ENCODE results near the gene KRT25.

The KRT25 gene

GRCh38 chr17:40765657-40766056 lies 10.5 kb upstream of the KRT25 start:
- Histone ChIP-seq H3F3A (ENCODE audit: insufficient read depth, low read length) (no peaks in the 10 kb centered on the region), H3K9ac (ENCODE audit: low read length) (no peak overlapping the region), H3K79me2 (ENCODE audit: insufficient read depth, low read length) (no peaks in the 10 kb centered on the region), H2AFZ (ENCODE audit: low read length) (no peak overlapping the region), H3K4me3 (ENCODE audit: low read depth, low read length, poor library complexity, severe bottlenecking) (no peak overlapping the region), H4K20me1 (ENCODE audit: insufficient read depth, low read length) (no peaks in the 10 kb centered on the region), H3K27ac (ENCODE audit: low read depth, low read length, poor library complexity, severe bottlenecking) (no peak overlapping the region), H3K4me1 (ENCODE audit: insufficient read depth, low read length, severe bottlenecking) (no peaks in the 10 kb centered on the region), H3K4me2 (ENCODE audit: low read length) (no peak overlapping the region), H3K27me3 (ENCODE audit: insufficient read depth, low read length) (no peaks in the 10 kb centered on the region), H3K9me2 (ENCODE audit: low read depth, low read length) (no peaks in the 10 kb centered on the region), H3K36me3 (ENCODE audit: insufficient read depth, low read length) (no peaks in the 10 kb centered on the region), H3K9me3 (ENCODE audit: low read length) (peaks cover 5% of the 10 kb centered on the region; the same call in 1 of the 2 replicates)
- TF ChIP-seq EZH2 (IDR thresholded peaks at IDR 0.05; ENCODE audit: borderline replicate concordance, low read length): no peak
- no peak for TF ChIP-seq CTCF (IDR thresholded peaks at IDR 0.05; ENCODE audit: low read length)

GRCh38 chr17:40763752-40764151 lies 8.6 kb upstream of the KRT25 start:
- H3K27me3 ChIP-seq (ENCODE audit: insufficient read depth, low read length): no peaks in the 10 kb centered on the region
- H2AFZ ChIP-seq (ENCODE audit: low read length): no peak overlapping the region
- no peak for TF ChIP-seq EZH2 (IDR thresholded peaks at IDR 0.05; ENCODE audit: borderline replicate concordance, low read length)
- TF ChIP-seq CTCF (IDR thresholded peaks at IDR 0.05; ENCODE audit: low read length): no peak
- H3K36me3 ChIP-seq (ENCODE audit: insufficient read depth, low read length): no peaks in the 10 kb centered on the region; the same call in 1 of the 2 replicates
- no peak overlapping the region for H3K4me3 ChIP-seq (ENCODE audit: low read depth, low read length, poor library complexity, severe bottlenecking)
- H3F3A ChIP-seq (ENCODE audit: insufficient read depth, low read length): no peaks in the 10 kb centered on the region
- H3K4me1 ChIP-seq (ENCODE audit: insufficient read depth, low read length, severe bottlenecking): no peaks in the 10 kb centered on the region
- no peaks in the 10 kb centered on the region for H3K79me2 ChIP-seq (ENCODE audit: insufficient read depth, low read length)
- H3K9me3 ChIP-seq (ENCODE audit: low read length): peaks cover 11% of the 10 kb centered on the region; the same call in 1 of the 2 replicates
- H4K20me1 ChIP-seq (ENCODE audit: insufficient read depth, low read length): no peaks in the 10 kb centered on the region
- no peak overlapping the region for H3K9ac ChIP-seq (ENCODE audit: low read length)
- no peak overlapping the region for H3K4me2 ChIP-seq (ENCODE audit: low read length)
- no peaks in the 10 kb centered on the region for H3K9me2 ChIP-seq (ENCODE audit: low read depth, low read length)
- H3K27ac ChIP-seq (ENCODE audit: low read depth, low read length, poor library complexity, severe bottlenecking): no peak overlapping the region

- no peak overlapping the region for H3K4me2 ChIP-seq (ENCODE audit: low read length)
- H3K4me1 ChIP-seq (ENCODE audit: insufficient read depth, low read length, severe bottlenecking): no peaks in the 10 kb centered on the region
- H4K20me1 ChIP-seq (ENCODE audit: insufficient read depth, low read length): no peaks in the 10 kb centered on the region
- H3F3A ChIP-seq (ENCODE audit: insufficient read depth, low read length): no peaks in the 10 kb centered on the region
- peaks cover 11% of the 10 kb centered on the region; the same call in 1 of the 2 replicates for H3K9me3 ChIP-seq (ENCODE audit: low read length)
- H3K9ac ChIP-seq (ENCODE audit: low read length): no peak overlapping the region
- H3K27me3 ChIP-seq (ENCODE audit: insufficient read depth, low read length): no peaks in the 10 kb centered on the region
- no peaks in the 10 kb centered on the region for H3K79me2 ChIP-seq (ENCODE audit: insufficient read depth, low read length)
- H3K27ac ChIP-seq (ENCODE audit: low read depth, low read length, poor library complexity, severe bottlenecking): no peak overlapping the region
- no peaks in the 10 kb centered on the region for H3K9me2 ChIP-seq (ENCODE audit: low read depth, low read length)
- TF ChIP-seq CTCF (IDR thresholded peaks at IDR 0.05; ENCODE audit: low read length) (no peak), EZH2 (IDR thresholded peaks at IDR 0.05; ENCODE audit: borderline replicate concordance, low read length) (no peak)
- H3K4me3 ChIP-seq (ENCODE audit: low read depth, low read length, poor library complexity, severe bottlenecking): no peak overlapping the region
- H2AFZ ChIP-seq (ENCODE audit: low read length): no peak overlapping the region
- no peaks in the 10 kb centered on the region; the same call in 1 of the 2 replicates for H3K36me3 ChIP-seq (ENCODE audit: insufficient read depth, low read length)
Measured at GRCh38 chr17:40760105-40761016, 5.2 kb upstream of the KRT25 start.

Data from OCI-LY1 (cell line).